GM12878 (cell line): ENCODE data around the gene CNTN2. TPM values are rescaled to one million over a fixed set of nuclear protein-coding genes. Genes with fewer than 3 reads are reported as not detected.

Experiments used
- ATAC-seq: fragments of 200-7000 bp; cut with Tn5 transposase; 3 replicates; pipeline ENCODE4 v1.9.1; 2020; ENCODE audit warnings: mild to moderate bottlenecking, moderate library complexity
- BruUV-seq: library from RNA; stranded (reverse); fragments of 400-500 nt; replicated peaks from 2 replicates; lab custom pipeline; 2021; lab: Mats Ljungman, UMichigan
- CTCF ChIA-PET: fragments of 300-600 bp; sonication (Branson Sonifier 250); formaldehyde crosslinking; extraction: SDS; loops from one replicate; lab custom pipeline; 2021; ENCODE audit warnings: inconsistent platforms; lab: Yijun Ruan, JAX
- POLR2A ChIA-PET: fragments of 350-600 bp; formaldehyde crosslinking; extraction: SDS; loops from one replicate; lab custom pipeline; 2021; ENCODE audit warnings: inconsistent platforms; lab: Charles Lee
- RAD21 ChIA-PET: fragments of 300-600 bp; sonication (Branson Sonifier 250); formaldehyde crosslinking; loops from one replicate; lab custom pipeline; 2023; ENCODE audit warnings: antibody characterized with exemption; ENCODE audit not compliant: unreplicated experiment; lab: Charles Lee
- SMC1A ChIA-PET: fragments of 300-600 bp; sonication (Branson Sonifier 250); formaldehyde crosslinking; loops from one replicate; lab custom pipeline; 2023; ENCODE audit not compliant: unreplicated experiment, uncharacterized antibody; lab: Charles Lee
- DNase-seq: peaks from one replicate; pipeline ENCODE4 v3.0.0-alpha.2; 2011; ENCODE audit warnings: low read depth, low spot score
- FAIRE-seq: peaks from 3 replicates; lab custom pipeline; 2011; peaks lifted over from hg19 to GRCh38; lab: Jason Lieb, UNC
- H2AFZ ChIP-seq: 2 replicates; pipeline ENCODE4 v1.6.0; 2011; ENCODE audit warnings: low read depth, low read length, control low read depth; ENCODE audit not compliant: control insufficient read depth
- H3K27ac ChIP-seq: 2 replicates; pipeline ENCODE4 v1.5.1; 2011; ENCODE audit warnings: control low read depth; ENCODE audit not compliant: control insufficient read depth, insufficient read depth
- H3K27me3 ChIP-seq, 2 experiments: replicated peaks in 1 of 2; 2 replicates each; pipeline versions ENCODE4 v1.6.0 to v1.6.1; 2011; ENCODE audit warnings: low read length in 1 of 2; ENCODE audit not compliant: control insufficient read depth in 2 of 2, insufficient read depth in 2 of 2
- H3K36me3 ChIP-seq, 2 experiments: 2 replicates each; pipeline ENCODE4 v1.5.1; 2011; ENCODE audit warnings: low read length in 1 of 2; ENCODE audit not compliant: control insufficient read depth in 2 of 2, insufficient read depth in 2 of 2
- H3K4me1 ChIP-seq: 2 replicates; pipeline ENCODE4 v1.6.1; 2011; ENCODE audit warnings: mild to moderate bottlenecking, low read length, moderate library complexity, mixed read lengths; ENCODE audit not compliant: control insufficient read depth, insufficient read depth
- H3K4me2 ChIP-seq: 2 replicates; pipeline ENCODE4 v1.6.0; 2011; ENCODE audit warnings: control low read depth; ENCODE audit not compliant: control insufficient read depth, insufficient read depth
- H3K4me3 ChIP-seq: fragments of 200-600 bp; sonication (generic); 2 replicates; pipeline ENCODE4 v1.5.1; 2016
- H3K79me2 ChIP-seq: 2 replicates; pipeline ENCODE4 v1.6.0; 2011; ENCODE audit warnings: low read length; ENCODE audit not compliant: control insufficient read depth, insufficient read depth
- H3K9ac ChIP-seq: 2 replicates; pipeline ENCODE4 v1.8.0; 2011; ENCODE audit warnings: low read length, control low read depth, mixed read lengths; ENCODE audit not compliant: control insufficient read depth, insufficient read depth
- H3K9me3 ChIP-seq: replicated peaks from 3 replicates; pipeline ENCODE4 v1.5.1; 2011; ENCODE audit warnings: mild to moderate bottlenecking, low read length; ENCODE audit not compliant: control insufficient read depth, insufficient read depth
- H4K20me1 ChIP-seq: 2 replicates; pipeline ENCODE4 v1.6.0; 2011; ENCODE audit not compliant: control insufficient read depth, insufficient read depth
- ATF7 ChIP-seq: fragments of 450-650 bp; IDR thresholded peaks from 2 replicates; pipeline ENCODE4 v1.6.1; 2016; ENCODE audit warnings: low read depth, mild to moderate bottlenecking
- BRCA1 ChIP-seq: IDR thresholded peaks from 2 replicates; pipeline ENCODE4 v1.6.1; 2011; ENCODE audit warnings: low read depth, low read length, improper control_type of control experiment
- HDAC2 ChIP-seq: fragments of 200-600 bp; sonication (generic); IDR thresholded peaks from 2 replicates; pipeline ENCODE4 v1.6.1; 2017
- KAT2A ChIP-seq: conservative IDR thresholded peaks from 2 replicates; pipeline ENCODE4 v1.6.1; 2011; ENCODE audit warnings: low read depth, low read length; ENCODE audit not compliant: control insufficient read depth
- ZNF207 ChIP-seq: fragments of 450-650 bp; IDR thresholded peaks from 2 replicates; pipeline ENCODE4 v1.6.1; 2014; ENCODE audit warnings: antibody characterized with exemption, mild to moderate bottlenecking, borderline replicate concordance
- WGBS: methylation state at CpG from one replicate; pipeline ENCODE4 v1.1.6; 2016; ENCODE audit warnings: low lambda C conversion rate; ENCODE audit not compliant: insufficient replicate concordance, insufficient coverage; ENCODE audit errors: missing lambda C conversion rate; 5-methylcytosine and 5-hydroxymethylcytosine counted together
- in situ Hi-C: fragments of 300-500 bp; cut with MboI; formaldehyde crosslinking; loops from 9 replicates; pipeline ENCODE4 v1.14.3; 2018; ENCODE audit warnings: mixed read lengths
- intact Hi-C: fragments of 100-400 bp; cut with micrococcal nuclease; formaldehyde crosslinking; loops from one replicate; pipeline ENCODE4 v1.14.2; 2022; ENCODE audit not compliant: unreplicated experiment
- polyA plus RNA-seq, 11 experiments: library from polyadenylated mRNA; depleted of rRNA in 4 of 11; unstranded in 6 of 11; stranded (reverse) in 5 of 11; fragments of >200 nt; fragmentation: Nextera tagmentation in 4 of 11; fragmentation: Illumina TruSeq in 1 of 11; extraction: Ambion mirVana in 4 of 11; extraction: Trizol in 1 of 11; gene quantifications; 1 replicate in 1 of 11; 2 replicates in 10 of 11; pipeline versions ENCODE4 v1.2.1 to v1.2.3, GENCODE V29; 2011 to 2016; ENCODE audit warnings: inconsistent platforms in 2 of 11, missing spikeins in 2 of 11, low read depth in 1 of 11
- total RNA-seq, 4 experiments: library from RNA; depleted of rRNA in 3 of 4; stranded (reverse); fragments of >200 nt in 3 of 4; fragmentation: Illumina TruSeq in 1 of 4; extraction: Trizol in 1 of 4; gene quantifications; 2 replicates each; pipeline versions ENCODE4 v1.2.1 to v1.2.3, GENCODE V29; 2013 to 2021
- TF ChIP-seq, protein P1 (sequence below): fragments of 450-650 bp; IDR thresholded peaks from 2 replicates; pipeline ENCODE4 v1.6.1; 2016; ENCODE audit warnings: mild to moderate bottlenecking, moderate library complexity, borderline replicate concordance

The CNTN2 gene
- total and polyA plus RNA-seq, 10 of the 15 experiments (the other 5 are each of a cell fraction or from before 2014, with no cell fraction given) = 0.03 TPM; not detected in 9

DNA sequence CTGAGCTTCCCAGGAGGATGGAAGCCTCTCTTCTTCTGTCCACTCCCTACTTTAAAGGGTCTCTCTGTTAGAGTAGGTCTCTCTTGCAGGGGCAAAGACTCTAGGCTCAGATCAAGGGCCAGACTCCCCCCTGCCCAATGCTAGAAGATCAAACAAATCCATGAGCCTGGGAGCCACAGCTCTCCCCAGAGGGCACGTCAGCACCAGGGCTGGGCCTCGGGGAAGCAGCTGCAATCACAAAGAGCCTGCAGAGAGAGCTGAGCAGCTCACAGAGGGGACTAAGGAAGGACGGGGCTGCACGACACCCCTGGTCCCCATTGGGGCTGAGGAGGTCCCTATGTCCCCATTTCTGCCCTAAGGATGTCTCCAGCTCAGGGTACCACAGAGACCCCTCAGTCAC, 3.9 kb downstream of the CNTN2 start:
- intact Hi-C loops = no loop called here
- ChIA-PET CTCF (no interaction called here), RAD21 (no interaction called here), POLR2A (interaction anchor here (0.6 kb wide), 1 partner anchor 361 kb away, joined by 5 read pairs; no protein-coding TSS in a partner anchor), SMC1A (no interaction called here)
- Histone ChIP-seq H3K36me3 (no peaks in the 10 kb centered on the region), H3K27me3 (peaks cover 0 to 11% of the 10 kb centered on the region in 2 experiments), H3K27ac (no peak overlapping the region), H3K79me2 (no peaks in the 10 kb centered on the region), H3K9ac (no peak overlapping the region), H3K4me2 (no peak overlapping the region), H2AFZ (no peak overlapping the region), H3K9me3 (no peaks in the 10 kb centered on the region), H4K20me1 (no peaks in the 10 kb centered on the region), H3K4me1 (no peaks in the 10 kb centered on the region), H3K4me3 (no peak overlapping the region)
- FAIRE-seq = no peak
- no peak for DNase-seq
- 3% methylated on average over 4 of the region's 4 CpGs for WGBS
- TF ChIP-seq HDAC2 (no peak), KAT2A (no peak), BRCA1 (no peak), ATF7 (no peak), ZNF207 (no peak)
- TF ChIP-seq, protein P1, sequence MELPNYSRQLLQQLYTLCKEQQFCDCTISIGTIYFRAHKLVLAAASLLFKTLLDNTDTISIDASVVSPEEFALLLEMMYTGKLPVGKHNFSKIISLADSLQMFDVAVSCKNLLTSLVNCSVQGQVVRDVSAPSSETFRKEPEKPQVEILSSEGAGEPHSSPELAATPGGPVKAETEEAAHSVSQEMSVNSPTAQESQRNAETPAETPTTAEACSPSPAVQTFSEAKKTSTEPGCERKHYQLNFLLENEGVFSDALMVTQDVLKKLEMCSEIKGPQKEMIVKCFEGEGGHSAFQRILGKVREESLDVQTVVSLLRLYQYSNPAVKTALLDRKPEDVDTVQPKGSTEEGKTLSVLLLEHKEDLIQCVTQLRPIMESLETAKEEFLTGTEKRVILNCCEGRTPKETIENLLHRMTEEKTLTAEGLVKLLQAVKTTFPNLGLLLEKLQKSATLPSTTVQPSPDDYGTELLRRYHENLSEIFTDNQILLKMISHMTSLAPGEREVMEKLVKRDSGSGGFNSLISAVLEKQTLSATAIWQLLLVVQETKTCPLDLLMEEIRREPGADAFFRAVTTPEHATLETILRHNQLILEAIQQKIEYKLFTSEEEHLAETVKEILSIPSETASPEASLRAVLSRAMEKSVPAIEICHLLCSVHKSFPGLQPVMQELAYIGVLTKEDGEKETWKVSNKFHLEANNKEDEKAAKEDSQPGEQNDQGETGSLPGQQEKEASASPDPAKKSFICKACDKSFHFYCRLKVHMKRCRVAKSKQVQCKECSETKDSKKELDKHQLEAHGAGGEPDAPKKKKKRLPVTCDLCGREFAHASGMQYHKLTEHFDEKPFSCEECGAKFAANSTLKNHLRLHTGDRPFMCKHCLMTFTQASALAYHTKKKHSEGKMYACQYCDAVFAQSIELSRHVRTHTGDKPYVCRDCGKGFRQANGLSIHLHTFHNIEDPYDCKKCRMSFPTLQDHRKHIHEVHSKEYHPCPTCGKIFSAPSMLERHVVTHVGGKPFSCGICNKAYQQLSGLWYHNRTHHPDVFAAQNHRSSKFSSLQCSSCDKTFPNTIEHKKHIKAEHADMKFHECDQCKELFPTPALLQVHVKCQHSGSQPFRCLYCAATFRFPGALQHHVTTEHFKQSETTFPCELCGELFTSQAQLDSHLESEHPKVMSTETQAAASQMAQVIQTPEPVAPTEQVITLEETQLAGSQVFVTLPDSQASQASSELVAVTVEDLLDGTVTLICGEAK = no peak
- no TSS peak for BruUV-seq
- in situ Hi-C loops = no loop called here
- no peak for ATAC-seq
